Heart right ventricle (tissue), 16 donors: ENCODE data around the gene COL13A1. TPM values are rescaled to one million over a fixed set of nuclear protein-coding genes. Genes with fewer than 3 reads are reported as not detected.

Source experiments
- ATAC-seq, 8 donors: fragments of 200-7000 bp; cut with Tn5 transposase; one replicate each; pipeline ENCODE4 v1.9.1; 2020; ENCODE audit warnings: mild to moderate bottlenecking in 8 of 8, moderate library complexity in 8 of 8, moderate number of reproducible peaks in 1 of 8
- DNase-seq, 2 donors: peaks; one replicate each; pipeline ENCODE4 v3.0.0-alpha.2; 2020
- H3K27ac ChIP-seq, 10 donors: fragments of 200-600 bp; sonication (generic) in 2 of 10; one replicate each; pipeline versions ENCODE4 v1.5.0 to v1.8.0; 2020 to 2022; ENCODE audit warnings: mild to moderate bottlenecking in 3 of 10
- H3K27me3 ChIP-seq, 7 donors: fragments of 200-600 bp; one replicate each; pipeline ENCODE4 v1.8.0; 2021 to 2022; ENCODE audit warnings: mild to moderate bottlenecking in 2 of 7
- H3K36me3 ChIP-seq, 9 donors: fragments of 200-600 bp; sonication (generic) in 1 of 9; one replicate each; pipeline versions ENCODE4 v1.5.0 to v1.8.0; 2020 to 2022; ENCODE audit warnings: mild to moderate bottlenecking in 2 of 9
- H3K4me1 ChIP-seq, 9 donors: fragments of 200-600 bp; sonication (generic) in 1 of 9; one replicate each; pipeline versions ENCODE4 v1.5.0 to v1.8.0; 2020 to 2022; ENCODE audit warnings: mild to moderate bottlenecking in 4 of 9
- H3K4me3 ChIP-seq, 10 donors: fragments of 200-600 bp; sonication (generic) in 2 of 10; one replicate each; pipeline versions ENCODE4 v1.5.0 to v1.8.0; 2020 to 2022; ENCODE audit warnings: mild to moderate bottlenecking in 7 of 10, moderate library complexity in 2 of 10
- H3K9me3 ChIP-seq, 11 donors: fragments of 200-600 bp in 10 of 11; sonication (generic) in 2 of 11; one replicate each; pipeline versions ENCODE4 v1.5.0 to v1.8.0; 2013 to 2022; ENCODE audit warnings: mild to moderate bottlenecking in 2 of 11, control low read depth in 1 of 11, moderate library complexity in 1 of 11
- CTCF ChIP-seq, 9 donors: fragments of 200-600 bp; sonication (generic) in 2 of 9; IDR thresholded peaks; one replicate each; pipeline versions ENCODE4 v1.5.0 to v1.8.0; 2021 to 2022; ENCODE audit warnings: antibody characterized with exemption in 9 of 9, mild to moderate bottlenecking in 5 of 9, moderate library complexity in 1 of 9
- WGBS, 2 donors: extraction: QIAGEN DNeasy Blood & Tissue Kit; methylation state at CpG; one replicate each; pipeline ENCODE4 v1.1.7; 2013; ENCODE audit warnings: inconsistent platforms in 1 of 2; 5-methylcytosine and 5-hydroxymethylcytosine counted together
- intact Hi-C, 10 donors: fragments of 100-400 bp; cut with DNase I; formaldehyde crosslinking; loops; one replicate each; pipeline versions ENCODE4 v1.11.1 to v1.14.2; 2022
- polyA plus RNA-seq, 2 donors: library from polyadenylated mRNA; stranded (reverse); fragments of 200-250 nt; gene quantifications; one replicate each; pipeline ENCODE4 v1.2.3, GENCODE V29; 2013
- total RNA-seq, 10 donors: library from RNA; stranded (reverse); fragmentation: NEBNext Ultra II Directional in 3 of 10; extraction: Animal tissue kit (Norgen Biotek cat#: 25700) in 3 of 10; gene quantifications; one replicate each; pipeline versions ENCODE4 v1.2.1 to v1.2.4, GENCODE V29; 2021 to 2023
- donor health status: Arrhythmogenic right ventricular cardiomyopathy.
- donor health status: ischemic (EF 13 %, LVEDD 7.1; RV severe dilation, severe dysfunction).
- donor health status: healthy with polysubstance abuse.
- donor health status: DM: no; HTN: yes; CAD: no.
- donor health status: DM: no; HTN: no; CAD: no.
- donor health status: ischemic (EF 25% LVEDD 6.9; RV normal size, moderate dysfunction).
- donor health status: ischemic (EF 25% LVEDD 5.7; RV mildly dilated, moderate dysfunction).
- donor health status: healthy.
- donor health status: DM: yes; HTN: yes; CAD: no.
- donor health status: Ischemic cardiomyopathy.
- donor health status: ischemic (EF 35%, LVEDD 5.7; RV mildly dilated, moderate dysfunction).
- donor health status: nonischemic (EF 11% LVEDD 7.7; RV severe dilation, severe dysfunction).
- donor health status: DM: yes; HTN: yes; CAD: no.
- donor health status: PGD.
- donor health status: ischemic (EF 29% LVEDD 5.4; RV normal size, mild dysfunction).
- donor health status: nonischemic (EF 23%, LVEDD 6.1; RV moderate dilation, normal function).

COL13A1 gene
- total and polyA plus RNA-seq, 12 donors = 0.70 to 6.8 (median 2.7) TPM

DNA sequence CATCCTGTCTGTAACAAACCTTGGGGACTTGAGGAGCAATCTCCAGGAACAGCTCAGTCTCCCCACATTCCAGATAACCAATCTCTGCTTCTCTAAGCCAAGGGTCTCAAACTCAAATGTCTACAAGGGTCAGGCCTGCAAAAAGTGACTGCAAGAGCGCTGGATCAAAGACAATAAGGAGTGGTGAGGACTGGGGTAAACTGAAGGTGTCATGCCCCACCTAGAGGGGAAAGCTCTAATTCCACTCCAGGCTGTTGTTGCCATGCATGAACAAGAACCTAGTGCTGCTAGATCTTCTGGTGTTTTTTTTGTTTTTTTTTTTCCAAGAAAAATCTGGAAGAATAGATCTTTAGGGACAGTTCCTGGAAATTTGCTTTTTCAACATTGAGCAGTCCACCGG, 133.1 kb downstream of the COL13A1 start:
- H3K27ac ChIP-seq = no peak overlapping the region
- DNase-seq (no peak), ATAC-seq (no peak)
- no peak overlapping the region for H3K4me3 ChIP-seq
- intact Hi-C loops = no loop called here
- no peak for TF ChIP-seq CTCF (IDR thresholded peaks at IDR 0.05)
- no peaks in the 10 kb centered on the region for H3K36me3 ChIP-seq
- no peaks in the 10 kb centered on the region for H3K27me3 ChIP-seq
- WGBS, 2 donors = 91 to 93% methylated on average over 2 of the region's 2 CpGs
- no peaks in the 10 kb centered on the region for H3K9me3 ChIP-seq
- peaks cover 0 to 19% (median 3%) of the 10 kb centered on the region in 9 donors for H3K4me1 ChIP-seq

DNA sequence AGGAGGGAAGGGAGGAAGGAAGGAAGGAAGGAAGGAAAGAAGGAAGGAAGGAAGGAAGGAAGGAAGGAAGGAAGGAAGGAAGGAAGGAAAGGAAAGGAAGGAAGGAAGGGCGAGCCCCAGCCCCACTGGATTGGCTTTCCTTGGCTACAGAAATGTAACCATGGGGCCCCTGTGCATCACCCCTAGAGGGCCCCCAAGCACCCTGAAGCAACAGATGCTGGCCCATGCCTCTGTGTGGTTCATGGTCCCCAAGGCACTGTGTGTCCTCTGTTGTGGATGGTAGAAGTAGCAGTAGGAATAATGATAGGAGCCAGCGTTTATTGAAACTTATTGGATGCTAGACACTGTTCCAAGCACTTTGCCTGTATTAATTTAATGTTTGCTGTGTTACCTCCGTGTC, 134.4 kb downstream of the COL13A1 start:
- WGBS, 2 donors = 80 to 81% methylated on average over 3 of the region's 3 CpGs
- TF ChIP-seq CTCF (IDR thresholded peaks at IDR 0.05) = peak in 4 of 9 donors; percentile 11 to 20 (median 18)
- peaks cover 0 to 21% (median 3%) of the 10 kb centered on the region in 9 donors for H3K4me1 ChIP-seq
- DNase-seq = no peak
- peaks cover 0 to 5% (median 0%) of the 10 kb centered on the region in 11 donors for H3K9me3 ChIP-seq
- no peaks in the 10 kb centered on the region for H3K27me3 ChIP-seq
- no peak overlapping the region for H3K27ac ChIP-seq
- intact Hi-C loops = no loop called here
- no peak overlapping the region for H3K4me3 ChIP-seq
- ATAC-seq = no peak
- peaks cover 0 to 3% (median 0%) of the 10 kb centered on the region in 9 donors for H3K36me3 ChIP-seq

- Histone ChIP-seq H3K27ac (no peak overlapping the region), H3K4me1 (peaks cover 0 to 21% (median 3%) of the 10 kb centered on the region in 9 donors), H3K4me3 (no peak overlapping the region), H3K27me3 (no peaks in the 10 kb centered on the region), H3K36me3 (peaks cover 0 to 5% (median 0%) of the 10 kb centered on the region in 9 donors), H3K9me3 (peaks cover 0 to 6% (median 0%) of the 10 kb centered on the region in 11 donors)
- DNase-seq = peak in 1 of 2 donors; percentile 21
- no peak for TF ChIP-seq CTCF (IDR thresholded peaks at IDR 0.05)
- intact Hi-C loops = no loop called here
- ATAC-seq = peak in 5 of 8 donors; percentile 53 to 79 (median 65)
- WGBS, 2 donors = 52 to 60% methylated on average over 5 of the region's 5 CpGs
Observed at GRCh38 chr10:69938541-69938991, 136.9 kb downstream of the COL13A1 start.

- H3K9me3 ChIP-seq = peaks cover 0 to 6% (median 0%) of the 10 kb centered on the region in 11 donors
- no peak overlapping the region for H3K27ac ChIP-seq
- intact Hi-C loops = loop anchor here in 1 of 10 donors (1.0 kb wide), 1 partner anchor 22 kb away; no protein-coding TSS in a partner anchor
- ATAC-seq = peak in 2 of 8 donors; percentile 37 to 50
- WGBS, 2 donors = 63 to 78% methylated on average over 3 of the region's 3 CpGs
- peaks cover 0 to 21% (median 3%) of the 10 kb centered on the region in 9 donors for H3K4me1 ChIP-seq
- peaks cover 0 to 5% (median 0%) of the 10 kb centered on the region in 9 donors for H3K36me3 ChIP-seq
- no peak for TF ChIP-seq CTCF (IDR thresholded peaks at IDR 0.05)
- no peaks in the 10 kb centered on the region for H3K27me3 ChIP-seq
- H3K4me3 ChIP-seq = no peak overlapping the region
- DNase-seq = no peak
Observed at GRCh38 chr10:69939061-69939460, 137.4 kb downstream of the COL13A1 start.
